A673 (cell line): ENCODE results near the gene SPATA32. TPM values are rescaled to one million over a fixed set of nuclear protein-coding genes. Genes with fewer than 3 reads are reported as not detected.

Experiments used
- BruUV-seq: library from RNA; stranded (reverse); fragments of 400-500 nt; replicated peaks from 2 replicates; lab custom pipeline; 2021; lab: Mats Ljungman, UMichigan
- CTCF ChIA-PET: fragments of 300-600 bp; sonication (Branson Sonifier 250); formaldehyde crosslinking; loops from one replicate; lab custom pipeline; 2022; ENCODE audit warnings: antibody characterized with exemption; lab: Charles Lee
- POLR2A ChIA-PET: fragments of 300-600 bp; sonication (Branson Sonifier 250); formaldehyde crosslinking; loops from one replicate; lab custom pipeline; 2022; ENCODE audit warnings: antibody characterized with exemption; ENCODE audit not compliant: low non-redundant PET; lab: Charles Lee
- DNase-seq: peaks from one replicate; pipeline ENCODE4 v3.0.0-alpha.2; 2015; ENCODE audit warnings: low spot score
- H3K27ac ChIP-seq: fragments of 200-600 bp; sonication (generic); 2 replicates; pipeline ENCODE4 v1.5.1; 2016; ENCODE audit warnings: mixed run types, low read depth, mild to moderate bottlenecking, mixed read lengths, antibody characterized with exemption, low read length; ENCODE audit not compliant: poor library complexity, severe bottlenecking
- H3K27me3 ChIP-seq: fragments of 200-600 bp; sonication (generic); replicated peaks from 2 replicates; pipeline ENCODE4 v1.6.1; 2017; ENCODE audit warnings: mixed run types, low read depth, mild to moderate bottlenecking, mixed read lengths, antibody characterized with exemption, low read length; ENCODE audit not compliant: insufficient read depth, poor library complexity
- H3K36me3 ChIP-seq: fragments of 200-600 bp; sonication (generic); 2 replicates; pipeline ENCODE4 v1.6.1; 2016; ENCODE audit warnings: mixed run types, mild to moderate bottlenecking, mixed read lengths, antibody characterized with exemption, low read length; ENCODE audit not compliant: insufficient read depth, poor library complexity, severe bottlenecking
- H3K4me1 ChIP-seq: fragments of 200-600 bp; sonication (generic); 2 replicates; pipeline ENCODE4 v1.6.1; 2017; ENCODE audit warnings: mixed run types, mild to moderate bottlenecking, mixed read lengths, antibody characterized with exemption, low read length; ENCODE audit not compliant: insufficient read depth, poor library complexity, severe bottlenecking
- H3K4me3 ChIP-seq: fragments of 200-600 bp; sonication (generic); 2 replicates; pipeline ENCODE4 v1.5.1; 2016; ENCODE audit warnings: low read depth, mixed run types, mild to moderate bottlenecking, mixed read lengths, low read length; ENCODE audit not compliant: poor library complexity, severe bottlenecking
- H3K9me3 ChIP-seq: fragments of 200-600 bp; sonication (generic); 2 replicates; pipeline ENCODE4 v1.6.1; 2016; ENCODE audit warnings: mixed run types, low read depth, mild to moderate bottlenecking, mixed read lengths, antibody characterized with exemption, low read length; ENCODE audit not compliant: poor library complexity, severe bottlenecking
- EZH2 ChIP-seq: fragments of 200-600 bp; sonication (generic); IDR thresholded peaks from 2 replicates; pipeline ENCODE4 v1.6.1; 2017; ENCODE audit warnings: borderline replicate concordance, low read depth, mild to moderate bottlenecking, mixed read lengths, antibody characterized with exemption, low read length; ENCODE audit not compliant: poor library complexity, severe bottlenecking
- intact Hi-C: fragments of 100-400 bp; cut with micrococcal nuclease; formaldehyde crosslinking; loops from one replicate; pipeline ENCODE4 v1.10.0; 2022; ENCODE audit not compliant: unreplicated experiment
- total RNA-seq: library from RNA; stranded (reverse); gene quantifications from 2 replicates; pipeline ENCODE4 v1.2.3, GENCODE V29; 2021
- TF ChIP-seq, protein P1 (sequence below): fragments of 300-800, 200-600 bp; sonication (generic); conservative IDR thresholded peaks from 2 replicates; pipeline ENCODE4 v1.5.1; 2017; ENCODE audit warnings: low read depth, mild to moderate bottlenecking, antibody characterized with exemption, low read length, moderate library complexity, mixed read lengths

Gene SPATA32
- total RNA-seq, 1 experiment from 2014 or later, result not detected

DNA sequence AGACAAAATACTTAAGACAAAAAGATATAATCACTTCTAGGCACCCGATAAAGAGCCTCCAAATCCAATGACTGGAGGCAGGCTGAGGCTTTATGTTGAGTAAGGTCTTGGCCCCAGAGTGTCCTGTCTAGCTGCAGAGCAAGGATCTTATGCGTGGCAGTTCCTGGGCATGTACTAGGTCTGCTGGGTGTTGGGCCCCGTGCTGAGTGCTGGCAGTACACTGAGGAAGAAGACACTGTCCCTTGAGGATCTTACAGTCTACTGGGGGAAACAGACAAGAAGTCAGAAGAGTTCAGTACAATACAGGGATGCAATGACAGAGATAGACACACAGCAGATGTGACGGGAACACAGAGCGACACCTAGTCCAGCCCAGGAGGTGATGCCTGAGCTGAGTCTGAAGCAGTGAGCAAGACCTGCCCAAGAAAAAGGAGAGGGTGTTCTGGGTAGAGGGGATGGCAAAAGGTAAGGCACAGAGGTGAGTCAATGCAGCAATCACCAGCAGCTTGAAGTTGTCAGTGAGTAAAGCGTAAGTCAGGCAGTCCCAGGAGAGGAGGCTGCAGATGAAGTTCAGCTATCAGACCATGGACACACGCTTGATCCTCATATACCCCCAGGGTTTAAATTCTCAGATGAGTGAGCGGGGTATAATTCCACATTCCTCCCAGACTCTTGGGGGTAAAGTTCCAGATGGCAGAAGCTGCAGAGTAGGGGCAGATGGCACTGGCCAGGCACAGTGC lies 36.8 kb upstream of the SPATA32 start:
- no peak for DNase-seq
- Histone ChIP-seq H3K27me3 (no peaks in the 10 kb centered on the region), H3K36me3 (no peaks in the 10 kb centered on the region), H3K4me1 (peaks cover 3% of the 10 kb centered on the region), H3K27ac (no peak overlapping the region), H3K4me3 (no peak overlapping the region), H3K9me3 (no peaks in the 10 kb centered on the region)
- ChIA-PET CTCF (no interaction called here), POLR2A (no interaction called here)
- intact Hi-C loops, result no loop called here
- BruUV-seq, result no TSS peak
- TF ChIP-seq EZH2, result no peak
- TF ChIP-seq, protein P1, sequence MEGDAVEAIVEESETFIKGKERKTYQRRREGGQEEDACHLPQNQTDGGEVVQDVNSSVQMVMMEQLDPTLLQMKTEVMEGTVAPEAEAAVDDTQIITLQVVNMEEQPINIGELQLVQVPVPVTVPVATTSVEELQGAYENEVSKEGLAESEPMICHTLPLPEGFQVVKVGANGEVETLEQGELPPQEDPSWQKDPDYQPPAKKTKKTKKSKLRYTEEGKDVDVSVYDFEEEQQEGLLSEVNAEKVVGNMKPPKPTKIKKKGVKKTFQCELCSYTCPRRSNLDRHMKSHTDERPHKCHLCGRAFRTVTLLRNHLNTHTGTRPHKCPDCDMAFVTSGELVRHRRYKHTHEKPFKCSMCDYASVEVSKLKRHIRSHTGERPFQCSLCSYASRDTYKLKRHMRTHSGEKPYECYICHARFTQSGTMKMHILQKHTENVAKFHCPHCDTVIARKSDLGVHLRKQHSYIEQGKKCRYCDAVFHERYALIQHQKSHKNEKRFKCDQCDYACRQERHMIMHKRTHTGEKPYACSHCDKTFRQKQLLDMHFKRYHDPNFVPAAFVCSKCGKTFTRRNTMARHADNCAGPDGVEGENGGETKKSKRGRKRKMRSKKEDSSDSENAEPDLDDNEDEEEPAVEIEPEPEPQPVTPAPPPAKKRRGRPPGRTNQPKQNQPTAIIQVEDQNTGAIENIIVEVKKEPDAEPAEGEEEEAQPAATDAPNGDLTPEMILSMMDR, result no peak

DNA sequence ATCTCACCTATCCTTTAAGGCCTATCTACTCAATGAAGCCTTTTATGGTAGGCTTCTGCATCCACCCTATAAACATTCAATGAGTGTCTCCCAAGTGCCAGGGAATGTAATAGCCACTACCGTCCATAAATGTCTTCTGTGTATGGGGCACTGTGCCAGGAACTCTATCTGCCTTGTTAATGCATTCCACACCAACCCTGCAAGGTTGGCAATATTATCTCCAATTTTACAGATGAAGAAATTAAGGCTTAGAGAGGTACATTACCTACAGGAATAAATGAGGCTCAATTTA lies 34.9 kb upstream of the SPATA32 start:
- H3K27ac ChIP-seq, result no peak overlapping the region
- BruUV-seq, result no TSS peak
- H3K9me3 ChIP-seq, result no peaks in the 10 kb centered on the region
- ChIA-PET CTCF (no interaction called here), POLR2A (no interaction called here)
- no peaks in the 10 kb centered on the region for H3K36me3 ChIP-seq
- intact Hi-C loops, result no loop called here
- H3K4me1 ChIP-seq, result peaks cover 8% of the 10 kb centered on the region
- H3K4me3 ChIP-seq, result no peak overlapping the region
- TF ChIP-seq, protein P1, result no peak
- no peak for TF ChIP-seq EZH2
- no peaks in the 10 kb centered on the region for H3K27me3 ChIP-seq
- DNase-seq, result no peak

DNA sequence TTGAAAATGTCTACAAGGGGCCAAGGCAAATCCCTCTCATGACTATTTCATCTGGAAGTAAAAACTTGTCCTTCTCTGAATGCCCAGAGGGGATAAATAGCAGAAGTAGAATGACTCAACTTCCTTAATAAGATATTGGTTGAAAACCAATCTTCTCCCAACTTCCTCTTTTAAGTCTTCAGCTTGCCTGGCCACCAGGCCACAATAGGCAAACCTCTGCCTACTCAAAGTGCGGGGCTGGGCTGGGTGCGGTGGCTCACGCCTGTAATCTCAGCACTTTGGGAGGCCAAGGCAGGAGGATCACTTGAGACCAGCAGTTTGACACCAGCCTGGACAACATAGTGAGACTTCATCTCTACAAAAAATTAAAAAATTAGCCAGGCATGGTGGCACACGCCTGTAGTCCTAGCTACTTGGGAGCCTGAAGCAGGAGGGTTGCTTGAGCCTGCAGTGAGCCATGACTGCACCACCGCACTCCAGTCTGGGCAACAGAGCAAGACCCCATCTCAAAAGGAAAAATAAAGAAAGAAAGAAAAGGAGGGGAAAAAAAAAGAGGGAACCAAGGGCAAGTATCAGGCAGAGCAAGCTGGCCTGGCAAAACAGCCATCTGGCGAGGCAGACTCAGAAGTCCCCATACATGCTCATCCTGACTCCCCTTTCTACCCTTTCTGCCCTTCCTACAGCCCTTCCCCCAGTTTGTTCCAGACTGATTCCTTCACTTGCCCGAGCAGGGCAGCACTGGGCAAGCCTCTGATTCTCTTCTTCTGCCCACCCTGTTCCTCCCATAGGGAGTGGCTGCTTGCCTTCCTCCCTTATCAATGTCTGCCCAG lies 34.3 kb upstream of the SPATA32 start:
- no peak overlapping the region for H3K27ac ChIP-seq
- H3K9me3 ChIP-seq, result no peaks in the 10 kb centered on the region
- intact Hi-C loops, result no loop called here
- no TSS peak for BruUV-seq
- CTCF ChIA-PET, result no interaction called here
- DNase-seq, result peak; percentile 12
- H3K27me3 ChIP-seq, result no peaks in the 10 kb centered on the region
- no peaks in the 10 kb centered on the region for H3K36me3 ChIP-seq
- POLR2A ChIA-PET, result no interaction called here
- peaks cover 8% of the 10 kb centered on the region for H3K4me1 ChIP-seq
- H3K4me3 ChIP-seq, result no peak overlapping the region
- TF ChIP-seq, protein P1, result no peak
- TF ChIP-seq EZH2, result no peak
